LNCAP (cell line): ENCODE measurements around the gene FREM1.

Source experiments
- CTCF ChIP-seq: fragments of 450-650 bp; IDR thresholded peaks from 2 replicates; pipeline ENCODE4 v1.5.1; 2017; ENCODE audit warnings: mild to moderate bottlenecking

Gene FREM1

GRCh38 chr9:14829204-14829603, 81.0 kb downstream of the FREM1 start:
- TF ChIP-seq CTCF = no peak

DNA sequence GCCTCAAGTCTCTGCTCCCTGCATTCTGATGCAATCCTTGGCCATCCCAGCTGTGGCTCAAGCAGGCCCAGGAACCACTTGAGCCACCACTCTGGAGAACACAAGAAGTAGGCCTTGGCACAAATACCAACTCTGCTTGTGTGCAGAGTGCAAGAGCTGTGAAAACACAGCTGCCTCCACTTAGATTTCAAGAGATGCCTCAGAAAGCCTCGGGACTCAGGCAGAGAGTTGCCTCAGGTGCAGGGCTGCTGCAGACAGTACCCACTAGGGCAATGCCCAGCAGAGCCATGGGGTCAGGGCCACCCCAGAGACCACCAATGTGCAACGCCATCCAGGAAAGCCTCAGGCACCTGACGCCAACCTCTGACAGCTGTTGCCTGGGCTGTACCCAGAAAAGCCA, 82.4 kb downstream of the FREM1 start:
- TF ChIP-seq CTCF = no peak

DNA sequence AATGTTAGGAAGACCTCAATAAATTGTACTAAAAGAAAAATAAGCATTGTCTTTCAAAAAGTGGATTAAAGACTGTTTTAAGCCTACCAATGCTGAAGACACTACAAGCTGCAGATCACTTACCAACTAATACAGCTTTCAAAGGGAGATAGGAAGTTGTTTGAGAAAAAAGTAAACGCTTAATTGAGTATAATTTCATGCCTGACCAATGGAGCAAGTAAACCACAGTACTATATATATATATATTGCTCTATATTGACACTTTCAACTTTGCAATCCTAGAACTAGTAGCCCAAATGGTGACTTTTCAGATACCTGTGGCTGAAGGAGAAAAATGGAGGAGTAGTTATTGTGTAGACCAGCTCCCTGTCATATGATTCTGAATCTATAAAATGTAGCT, 85.7 kb downstream of the FREM1 start:
- TF ChIP-seq CTCF = no peak

GRCh38 chr9:14823800-14824199, 86.4 kb downstream of the FREM1 start:
- no peak for TF ChIP-seq CTCF

DNA sequence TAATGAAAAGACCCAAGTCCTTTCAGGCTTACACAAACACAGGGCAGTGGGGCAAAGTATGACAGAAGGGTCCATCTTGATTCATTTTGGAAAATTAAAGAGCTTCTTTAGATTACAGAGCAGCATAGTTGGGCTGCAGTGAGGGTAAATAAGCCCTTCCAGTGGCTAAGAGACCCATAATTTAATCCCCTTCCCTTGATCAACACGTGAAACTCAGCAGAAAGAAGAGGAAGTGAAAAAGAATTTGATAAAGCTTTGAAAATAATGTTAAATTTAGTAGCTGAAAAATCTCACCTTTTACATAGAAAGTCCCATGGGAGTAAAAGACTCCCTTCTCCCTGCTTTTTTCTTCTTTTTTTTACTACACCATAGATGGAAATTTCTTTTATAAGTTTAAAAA, 87.6 kb downstream of the FREM1 start:
- TF ChIP-seq CTCF = no peak

DNA sequence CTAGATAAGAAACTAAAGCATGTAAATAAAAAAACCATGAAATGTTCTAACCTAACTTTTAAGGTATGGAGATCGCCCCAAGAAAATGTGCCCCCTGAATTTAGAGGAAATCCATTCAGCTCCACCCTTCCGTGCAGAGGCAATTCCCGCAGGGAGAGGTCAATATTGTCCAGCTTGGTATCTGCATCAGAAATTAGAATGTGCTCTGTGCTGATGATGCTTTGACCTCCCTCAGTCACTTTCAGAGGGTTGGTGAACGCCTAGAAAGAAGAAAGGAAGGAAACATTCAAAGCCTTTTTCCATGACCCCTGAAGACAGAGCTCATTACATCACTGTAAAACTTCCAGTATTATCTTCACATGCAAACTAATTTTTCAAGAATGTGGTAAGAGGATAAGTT, 91.0 kb downstream of the FREM1 start:
- TF ChIP-seq CTCF = no peak

DNA sequence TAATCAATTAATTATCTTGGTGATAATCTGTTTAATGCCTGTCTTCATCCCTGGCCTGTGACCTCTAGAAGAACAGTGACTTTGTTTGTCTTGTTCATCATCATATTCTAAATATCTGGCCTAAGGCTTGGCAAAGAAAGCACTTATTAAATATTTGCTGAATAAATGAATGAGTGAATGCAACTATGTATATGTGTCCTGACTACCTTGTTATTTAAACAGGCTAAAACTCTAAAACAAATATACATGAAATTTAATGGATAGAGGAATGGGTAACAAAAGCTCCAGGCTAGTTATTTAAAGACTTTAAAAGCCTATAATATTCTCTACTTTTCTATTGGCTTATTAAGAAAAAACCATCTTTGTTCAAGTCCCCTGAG, 96.0 kb downstream of the FREM1 start:
- no peak for TF ChIP-seq CTCF

GRCh38 chr9:14813336-14814248, 96.6 kb downstream of the FREM1 start:
- TF ChIP-seq CTCF = no peak
